K562 treated with DMSO at 1 percent for 4 hours (cell line): ENCODE results near the gene UBXN2A. TPM values are rescaled to one million over a fixed set of nuclear protein-coding genes. Genes with fewer than 3 reads are reported as not detected.

Experiments
- total RNA-seq: library from RNA; unstranded; fragments of 300-600 nt; gene quantifications from 2 replicates; pipeline ENCODE4 v1.2.3, GENCODE V29; 2022; ENCODE audit not compliant: insufficient read depth

Gene UBXN2A
- 8.2 and 10.2 TPM in 2 replicates for total RNA-seq

GRCh38 chr2:23939987-23940717 lies at the start of gene UBXN2A:
TSS of gene UBXN2A (plus strand) at chr2:23940463. CDS start at chr2:23958315, 17,852 bp downstream.

GRCh38 chr2:23926750-23927571 lies 13.3 kb upstream of the UBXN2A start, which contains the start of gene ATAD2B:
TSS of gene ATAD2B (minus strand) at chr2:23927123. CDS start at chr2:23926770, 353 bp downstream.

GRCh38 chr2:24009680-24010476 lies 69.6 kb downstream of the UBXN2A start, which contains the start of gene MFSD2B:
TSS of gene MFSD2B (plus strand) at chr2:24010085. CDS start at chr2:24010097, 12 bp downstream.

GRCh38 chr2:24046930-24047702 lies 106.9 kb downstream of the UBXN2A start, which contains the start of gene WDCP:
TSS of gene WDCP (minus strand) at chr2:24047391. CDS start at chr2:24039494, 7,897 bp downstream.

GRCh38 chr2:24049485-24050021 lies 109.3 kb downstream of the UBXN2A start, which contains the start of gene FKBP1B:
TSS of gene FKBP1B (plus strand) at chr2:24049741. CDS start at chr2:24049850, 109 bp downstream.

Other genes with a start within 250 kb of the UBXN2A start
- gene ATAD2B, start 13.3 kb upstream of the UBXN2A start, total RNA-seq, result 6.0 and 10.9 TPM in 2 replicates
- 6.5 and 12.6 TPM in 2 replicates for gene MFSD2B, start 69.6 kb downstream of the UBXN2A start, total RNA-seq
- gene WDCP, start 106.9 kb downstream of the UBXN2A start, total RNA-seq, result 8.7 and 12.1 TPM in 2 replicates
- gene FKBP1B, start 109.3 kb downstream of the UBXN2A start, total RNA-seq, result 4.0 and 5.0 TPM in 2 replicates
- 150 and 167 TPM in 2 replicates for gene SF3B6, start 135.9 kb downstream of the UBXN2A start, total RNA-seq
- gene TP53I3, start 144.4 kb downstream of the UBXN2A start, total RNA-seq, result 10.4 and 19.7 TPM in 2 replicates
- not detected in 2 replicates for gene PFN4, start 182.9 kb downstream of the UBXN2A start, total RNA-seq
- 3.3 and 6.8 TPM in 2 replicates for gene FAM228B, start 183.0 kb downstream of the UBXN2A start, total RNA-seq
- gene FAM228A, start 234.6 kb downstream of the UBXN2A start, total RNA-seq, result not detected in 2 replicates